GM19025 (cell line): Measurements from ENCODE around the gene GOLGA6L7.
"Not testable (repeated sequence)": the region's sequence is repeated elsewhere in the genome, so short reads cannot be mapped to it uniquely, and the experiment has no call there.

ENCODE experiments used
- ATAC-seq: cut with Tn5 transposase; IDR thresholded peaks from one replicate; pipeline ENCODE4 v1.9.1; 2021; ENCODE audit warnings: mild to moderate bottlenecking, low read depth, moderate library complexity; ENCODE audit not compliant: unreplicated experiment

Gene GOLGA6L7, protein sequence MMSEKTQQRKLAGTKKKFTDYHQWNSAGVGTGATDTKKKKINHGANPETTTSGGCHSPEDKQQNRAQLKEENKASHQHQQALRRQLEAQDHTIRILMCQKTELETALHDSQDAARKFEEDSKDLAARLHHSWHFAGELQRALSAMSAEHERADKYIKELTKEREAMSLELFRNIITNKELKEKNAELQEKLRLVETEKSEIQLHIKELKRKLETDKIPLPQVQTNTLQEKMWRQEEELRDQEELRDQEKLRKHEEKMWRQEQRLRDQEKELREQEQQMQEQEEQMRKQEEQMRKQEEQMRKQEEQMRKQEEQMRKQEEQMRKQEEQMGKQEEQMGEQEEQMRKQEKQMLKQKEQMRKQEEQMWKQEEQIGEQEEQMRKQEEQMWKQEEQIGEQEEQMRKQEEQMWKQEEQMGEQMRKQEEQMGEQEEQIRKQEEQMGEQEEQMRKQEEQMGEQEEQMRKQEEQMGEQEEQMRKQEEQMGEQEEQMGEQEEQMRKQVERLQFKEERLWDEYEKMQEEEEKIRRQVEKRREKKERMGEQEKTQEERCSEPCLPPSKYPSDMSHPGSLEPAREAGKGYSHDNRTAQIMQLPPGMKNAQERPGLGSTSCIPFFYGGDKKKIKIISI

GRCh38 chr15:28848521-28848920 is at the start of gene GOLGA6L7:
Gene GOLGA6L7 (minus strand): TSS chr15:28848644. CDS start chr15:28848549, 95 bp downstream.
- ATAC-seq, result not testable (repeated sequence)

GRCh38 chr15:28897861-28898585 is 49.6 kb upstream of the GOLGA6L7 start:
- ATAC-seq, result no peak

GRCh38 chr15:28896951-28897350 is 48.5 kb upstream of the GOLGA6L7 start:
- ATAC-seq, result no peak

DNA sequence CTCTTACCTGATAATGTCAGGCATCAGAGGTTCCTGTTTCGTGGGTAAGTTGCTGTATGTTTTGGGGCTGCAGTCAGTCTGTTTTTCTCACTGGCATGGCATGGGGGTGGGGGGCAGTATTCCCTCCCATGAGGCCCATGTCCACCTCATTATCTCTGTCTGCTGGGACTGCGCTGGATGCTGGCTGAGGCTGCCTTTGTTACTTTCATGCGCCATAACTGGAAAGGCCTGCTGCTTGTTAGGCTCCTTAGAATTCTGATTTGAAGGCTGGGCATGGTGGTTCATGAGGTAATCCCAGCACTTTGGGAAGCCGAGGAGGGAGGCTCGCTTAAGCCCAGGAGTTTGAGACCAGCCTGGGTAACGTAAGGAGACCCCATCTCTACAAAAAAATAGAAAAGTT is 47.1 kb upstream of the GOLGA6L7 start:
- no peak for ATAC-seq

- ATAC-seq, result no peak
Measured at GRCh38 chr15:28895146-28895545, 46.7 kb upstream of the GOLGA6L7 start.

- ATAC-seq, result no peak
Measured at GRCh38 chr15:28894631-28895030, 46.2 kb upstream of the GOLGA6L7 start.

DNA sequence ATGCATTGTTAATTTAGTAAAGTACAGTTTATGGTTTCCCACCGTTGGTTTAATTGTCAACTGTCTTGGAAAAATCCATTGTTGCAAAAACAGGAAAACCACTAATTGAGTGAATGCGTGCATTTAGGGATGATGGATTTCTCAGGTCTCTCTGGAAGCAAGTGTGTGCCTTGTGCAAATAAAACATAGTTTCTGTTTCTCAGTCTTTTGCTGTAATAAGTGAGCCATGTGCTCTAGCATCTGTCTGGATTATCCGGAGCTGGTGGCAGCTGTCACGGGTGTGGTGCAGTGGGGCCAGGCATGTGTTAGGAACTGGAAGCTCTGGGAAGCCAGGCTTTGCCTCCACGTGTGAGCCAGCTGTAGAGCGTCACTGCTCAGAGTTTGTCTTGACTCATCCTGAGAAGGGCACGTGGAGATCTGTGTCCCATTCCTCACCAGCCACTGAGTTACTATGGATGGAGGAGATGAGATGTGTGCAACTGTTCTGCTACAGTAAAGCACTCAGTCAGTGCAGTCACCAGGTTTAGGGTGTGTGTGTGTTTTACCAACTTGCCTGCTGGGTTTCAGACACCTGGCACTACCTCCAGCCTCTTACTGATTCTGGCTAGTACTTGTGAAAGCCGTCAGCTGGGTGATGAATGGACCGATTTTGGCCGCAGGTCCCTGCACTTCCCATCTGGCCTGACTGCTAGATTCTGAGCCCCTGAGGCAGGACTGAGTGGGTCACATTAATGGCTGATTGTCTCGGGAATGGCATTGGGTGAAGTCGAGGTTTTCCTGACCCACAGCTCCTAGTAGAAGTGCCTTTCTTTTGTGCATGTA is 44.6 kb upstream of the GOLGA6L7 start:
- no peak for ATAC-seq

- no peak for ATAC-seq
Measured at GRCh38 chr15:28891588-28891987, 43.1 kb upstream of the GOLGA6L7 start.

GRCh38 chr15:28890711-28891495 is 42.5 kb upstream of the GOLGA6L7 start:
- no peak for ATAC-seq

GRCh38 chr15:28890291-28890690 is 41.8 kb upstream of the GOLGA6L7 start:
- ATAC-seq, result not testable (repeated sequence)

DNA sequence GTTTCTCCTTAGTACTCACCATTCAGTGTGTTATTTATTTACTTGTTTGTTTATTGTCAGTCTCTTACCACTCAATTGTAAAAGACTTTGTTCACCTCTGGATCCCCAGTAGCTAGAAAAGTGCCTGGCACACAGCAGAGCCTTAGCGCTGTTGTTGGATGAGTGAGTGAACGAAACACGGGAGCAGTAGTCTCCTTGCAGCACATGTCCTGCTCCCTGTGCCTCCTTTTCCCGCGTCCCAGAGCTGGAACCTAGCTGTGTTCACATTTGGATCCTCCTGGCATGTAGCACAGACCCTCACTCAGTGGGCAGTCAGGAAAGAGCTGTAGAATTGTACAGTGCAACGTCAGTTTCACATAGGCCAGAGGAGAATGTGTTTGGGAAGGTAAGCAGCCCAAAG is 41.4 kb upstream of the GOLGA6L7 start:
- ATAC-seq, result not testable (repeated sequence)

DNA sequence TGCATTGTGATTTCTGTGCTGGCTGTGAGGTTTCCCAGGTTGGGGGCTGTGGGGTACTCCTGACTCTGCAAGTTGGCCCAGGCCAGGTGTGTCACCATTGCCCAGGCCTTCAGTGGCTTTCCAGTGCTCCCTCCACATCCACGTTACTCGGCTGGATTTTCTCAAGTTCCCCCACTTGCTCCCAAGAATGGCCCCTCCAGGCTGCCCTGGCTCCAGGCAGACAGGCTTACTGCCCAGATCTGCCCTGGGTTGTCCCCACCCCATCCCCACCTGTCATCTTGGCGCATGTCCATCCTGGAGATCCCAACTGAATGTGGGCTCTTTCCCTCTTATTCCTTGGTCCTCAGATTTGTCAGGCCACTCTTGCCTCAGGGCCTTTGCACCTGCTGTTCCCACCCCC is 40.9 kb upstream of the GOLGA6L7 start:
- no peak for ATAC-seq

DNA sequence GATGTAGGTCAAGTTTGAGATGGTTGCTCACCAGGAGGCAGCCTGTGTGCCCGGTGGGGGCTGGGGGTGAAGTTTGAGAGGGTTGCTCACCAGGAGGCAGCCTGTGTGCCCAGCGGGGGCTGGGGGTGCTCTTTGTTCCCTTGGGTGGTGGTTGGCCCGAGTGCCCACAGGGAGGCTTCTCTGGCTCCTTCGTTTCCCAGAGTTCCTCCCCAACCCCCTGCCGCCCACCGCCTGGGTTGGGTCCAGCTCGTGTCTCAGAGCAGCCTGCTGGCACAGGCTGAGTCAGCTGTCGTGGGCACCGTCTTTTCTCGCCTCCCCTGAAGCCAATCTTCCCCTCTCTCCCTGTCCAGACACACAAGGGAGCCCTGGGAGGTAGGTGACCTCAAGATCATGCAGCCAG is 40.5 kb upstream of the GOLGA6L7 start:
- no peak for ATAC-seq

- no peak for ATAC-seq
Measured at GRCh38 chr15:28888302-28888894, 40.0 kb upstream of the GOLGA6L7 start.

DNA sequence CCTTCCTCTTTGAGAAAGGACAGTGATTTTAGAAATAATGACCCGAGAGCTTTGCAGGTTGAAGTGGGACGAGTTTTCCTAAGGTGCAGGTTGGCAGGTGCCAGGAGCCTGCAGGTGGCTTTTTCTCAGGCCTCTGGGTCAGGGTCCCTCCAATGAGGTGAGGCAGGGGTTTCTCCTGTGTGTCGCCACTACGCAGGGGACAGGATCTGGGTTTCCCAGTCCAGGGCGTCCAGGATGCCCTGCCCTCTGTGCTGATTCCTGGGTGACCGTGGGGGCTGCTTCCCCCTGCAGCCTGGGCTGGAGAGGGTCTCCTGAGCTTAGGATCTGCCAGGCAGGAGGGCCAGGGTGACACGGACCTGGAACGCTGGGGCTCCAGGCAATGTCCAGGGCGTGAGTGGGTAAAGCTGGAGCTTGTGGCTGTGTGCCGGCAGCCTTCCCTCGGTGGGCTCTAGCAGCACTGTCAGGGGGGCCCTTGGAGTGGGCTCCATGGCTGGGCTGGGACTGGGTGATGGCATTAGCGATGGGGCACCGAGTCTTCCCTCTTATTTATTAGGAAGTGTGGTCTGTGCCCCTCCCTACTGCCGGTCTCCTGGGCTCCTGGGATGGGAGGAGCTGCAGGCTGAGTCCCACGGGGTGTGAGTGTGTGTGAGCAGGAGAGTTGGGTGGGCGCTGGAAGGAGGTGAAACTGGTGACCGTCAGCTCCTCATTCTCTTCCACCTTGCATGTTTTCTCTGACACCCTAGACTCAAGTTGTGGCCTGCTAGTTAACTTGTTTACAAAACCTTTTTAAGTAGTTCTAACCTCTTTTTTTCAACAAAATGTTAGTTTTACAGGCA is 39.1 kb upstream of the GOLGA6L7 start:
- no peak for ATAC-seq

DNA sequence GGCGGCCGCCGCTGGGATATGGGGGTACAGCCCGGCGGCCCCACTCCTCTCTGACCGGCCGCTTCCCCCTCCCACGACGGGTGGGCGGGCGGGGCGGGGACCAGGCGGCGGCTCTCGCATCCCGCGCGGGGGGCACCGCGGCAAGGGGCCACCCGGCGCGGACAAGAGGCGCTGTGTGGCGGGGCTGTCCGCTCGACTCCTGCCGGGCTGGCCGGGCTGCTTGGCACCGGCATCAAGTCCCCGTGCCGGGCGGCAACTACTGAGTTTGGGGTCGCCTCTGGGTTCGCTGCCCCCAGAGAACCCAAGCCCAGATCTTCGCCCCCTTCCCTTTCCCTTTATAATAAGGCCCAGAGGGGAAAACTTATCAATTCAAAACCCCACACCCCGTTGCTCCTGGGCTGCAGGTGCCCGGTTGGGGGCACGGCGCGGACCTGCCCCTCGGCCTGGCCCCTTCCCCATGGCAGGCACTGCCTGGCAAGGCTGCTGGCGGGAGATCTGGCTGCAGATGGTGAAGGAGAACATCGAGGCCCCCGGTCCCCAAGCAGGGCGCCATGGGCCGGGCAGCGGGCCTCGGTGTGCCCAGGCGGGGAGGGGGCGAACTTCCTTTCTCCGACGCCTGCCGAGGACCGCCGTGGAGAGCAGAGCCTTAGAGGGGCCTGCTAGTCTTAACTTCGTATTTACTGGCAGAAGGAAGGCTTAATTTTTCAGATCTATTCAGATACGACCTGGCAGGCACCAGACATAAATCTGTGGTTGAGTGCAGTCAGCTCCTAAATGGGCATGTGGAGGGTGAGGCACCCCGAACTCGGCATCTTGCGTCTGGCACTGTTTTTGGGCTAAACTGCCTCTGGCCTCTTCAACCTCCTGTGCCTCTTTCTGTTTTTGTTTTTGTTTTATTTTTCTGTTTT is 38.2 kb upstream of the GOLGA6L7 start:
- no peak for ATAC-seq

DNA sequence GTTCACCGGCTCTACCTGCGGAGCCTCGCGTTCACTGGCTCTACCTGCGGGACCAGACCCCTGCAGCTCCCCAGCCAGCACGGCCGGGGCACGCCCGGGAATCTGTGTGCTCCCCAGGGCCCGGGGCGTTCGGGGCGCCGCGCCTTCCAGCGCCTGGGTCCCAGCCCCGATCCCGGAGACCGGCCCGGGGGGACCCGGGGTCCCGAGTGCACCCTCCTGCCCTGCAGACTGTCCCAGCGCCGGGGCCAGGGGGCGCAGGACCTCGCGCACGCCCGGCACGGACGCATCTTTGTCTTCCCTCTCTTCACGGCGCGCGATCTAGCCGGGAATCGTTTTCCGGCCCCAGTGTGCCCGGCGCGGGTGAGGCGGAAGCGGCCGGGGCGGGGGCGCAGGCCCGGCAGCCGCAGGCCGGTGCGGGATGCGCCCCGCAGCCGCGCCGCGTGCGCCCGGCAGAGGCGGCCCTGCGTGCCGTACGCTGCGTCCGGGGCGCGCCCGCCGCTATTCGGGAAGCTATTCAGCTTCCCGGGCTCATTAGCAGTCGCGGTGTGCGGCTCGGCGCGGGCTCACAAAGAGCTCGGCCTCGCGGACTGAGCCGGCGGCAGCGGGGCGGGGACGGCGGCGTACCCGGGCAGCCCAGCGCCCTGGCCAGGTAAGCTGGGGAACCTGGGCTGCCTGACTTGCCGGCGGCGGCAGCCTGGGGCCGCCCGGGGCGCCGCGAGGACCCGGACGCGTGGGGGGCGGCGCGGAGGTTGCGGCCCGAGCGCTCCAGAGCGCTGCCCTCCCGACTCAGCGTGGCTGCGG is 37.4 kb upstream of the GOLGA6L7 start, which contains the start of gene APBA2:
Gene APBA2, plus strand, starts transcription at position 345 of the 801 bp plus-strand sequence. CDS start 167,911 bp downstream, outside the sequence.
- no peak for ATAC-seq
